HepG2 (cell line): Measurements from ENCODE around the gene ST8SIA4. TPM values are rescaled to one million over a fixed set of nuclear protein-coding genes. Genes with fewer than 3 reads are reported as not detected.

Source experiments
- ATAC-seq: fragments of 200-7000 bp; cut with Tn5 transposase; 3 replicates; pipeline ENCODE4 v1.9.1; 2020; ENCODE audit warnings: mild to moderate bottlenecking, moderate library complexity
- BruUV-seq: library from RNA; stranded (reverse); fragments of 400-500 nt; replicated peaks from 2 replicates; lab custom pipeline; 2021; lab: Mats Ljungman, UMichigan
- CTCF ChIA-PET: fragments of 300-600 bp; formaldehyde crosslinking; extraction: SDS; loops from one replicate; lab custom pipeline; 2021; ENCODE audit warnings: low total read pairs, inconsistent platforms, low intra/inter-chr PET ratio; lab: Yijun Ruan, JAX
- POLR2A ChIA-PET: fragments of 350-600 bp; sonication (Branson Sonifier 250); formaldehyde crosslinking; loops from one replicate; lab custom pipeline; 2020; ENCODE audit warnings: antibody characterized with exemption, inconsistent platforms; lab: Yijun Ruan, JAX
- DNase-seq: peaks from one replicate; pipeline ENCODE4 v3.0.0-alpha.2; 2015; ENCODE audit warnings: low spot score
- FAIRE-seq: peaks from 3 replicates; lab custom pipeline; 2011; peaks lifted over from hg19 to GRCh38; lab: Jason Lieb, UNC
- H2AFZ ChIP-seq: one replicate; pipeline ENCODE4 v1.6.1; 2011; ENCODE audit warnings: low read length, inconsistent platforms
- H3K27ac ChIP-seq: fragments of 300-600 bp; 3 replicates; pipeline ENCODE4 v1.8.0; 2011; ENCODE audit warnings: mixed run types, mild to moderate bottlenecking, mixed read lengths, low read length, inconsistent platforms; ENCODE audit not compliant: insufficient read depth; ENCODE audit errors: extremely low read length
- H3K27me3 ChIP-seq, 2 experiments: fragments of 200-600 bp in 1 of 2; 2 replicates in 1 of 2; 3 replicates in 1 of 2; pipeline versions ENCODE4 v1.6.0 to v1.8.0; 2011; ENCODE audit warnings: low read length in 2 of 2, mild to moderate bottlenecking in 2 of 2, moderate library complexity in 2 of 2, inconsistent platforms in 1 of 2; ENCODE audit not compliant: insufficient read depth in 2 of 2, control insufficient read depth in 1 of 2
- H3K36me3 ChIP-seq, 2 experiments: fragments of 200-600 bp in 1 of 2; replicated peaks in 1 of 2; 2 replicates in 1 of 2; 3 replicates in 1 of 2; pipeline versions ENCODE4 v1.5.1 to v1.8.0; 2011; ENCODE audit warnings: low read length in 2 of 2, inconsistent platforms in 1 of 2; ENCODE audit not compliant: insufficient read depth in 2 of 2, control insufficient read depth in 1 of 2
- H3K4me1 ChIP-seq: 2 replicates; pipeline ENCODE4 v1.5.1; 2012; ENCODE audit warnings: low read length, inconsistent platforms; ENCODE audit not compliant: insufficient read depth
- H3K4me2 ChIP-seq: 2 replicates; pipeline ENCODE4 v1.6.0; 2011; ENCODE audit warnings: low read depth, low read length, inconsistent platforms
- H3K4me3 ChIP-seq, 3 experiments: fragments of 200-600 bp in 1 of 3; sonication (generic), shearing (Covaris generic) in 1 of 3; replicated peaks in 1 of 3; 2 replicates each; pipeline ENCODE4 v1.5.1; 2011 to 2016; ENCODE audit warnings: low read length in 3 of 3, inconsistent platforms in 2 of 3, low read depth in 2 of 3, mild to moderate bottlenecking in 2 of 3, control low read depth in 1 of 3, mixed read lengths in 1 of 3; ENCODE audit not compliant: insufficient read depth in 1 of 3
- H3K79me2 ChIP-seq: one replicate; pipeline ENCODE4 v1.6.1; 2011; ENCODE audit warnings: low read length, inconsistent platforms; ENCODE audit not compliant: insufficient read depth
- H3K9ac ChIP-seq: 2 replicates; pipeline ENCODE4 v1.6.0; 2011; ENCODE audit warnings: mild to moderate bottlenecking, low read depth, low read length, inconsistent platforms; ENCODE audit not compliant: insufficient read depth
- H3K9me3 ChIP-seq: 2 replicates; pipeline ENCODE4 v1.5.1; 2012; ENCODE audit warnings: mild to moderate bottlenecking, low read length
- H4K20me1 ChIP-seq: 2 replicates; pipeline ENCODE4 v1.6.0; 2011; ENCODE audit warnings: inconsistent platforms, mild to moderate bottlenecking, low read length, moderate library complexity; ENCODE audit not compliant: insufficient read depth
- NFIB ChIP-seq: sonication (generic); formaldehyde crosslinking; IDR thresholded peaks from 2 replicates; pipeline ENCODE4 v1.9.0; 2021; ENCODE audit warnings: missing genetic modification reagents, mild to moderate bottlenecking, borderline replicate concordance
- NPAS2 ChIP-seq: sonication (generic); formaldehyde crosslinking; IDR thresholded peaks from 2 replicates; pipeline ENCODE4 v1.8.0; 2022; ENCODE audit warnings: mild to moderate bottlenecking, missing genetic modification reagents, borderline replicate concordance
- SP2 ChIP-seq: sonication (generic); formaldehyde crosslinking; IDR thresholded peaks from 2 replicates; pipeline ENCODE4 v1.5.1; 2020; ENCODE audit warnings: mild to moderate bottlenecking, missing genetic modification reagents
- TP53 ChIP-seq: sonication (generic); formaldehyde crosslinking; conservative IDR thresholded peaks from 2 replicates; pipeline ENCODE4 v1.4.0; 2020; ENCODE audit warnings: missing genetic modification reagents
- ZBTB34 ChIP-seq: sonication (generic); formaldehyde crosslinking; IDR thresholded peaks from 2 replicates; pipeline ENCODE4 v1.8.0; 2022; ENCODE audit warnings: mild to moderate bottlenecking, missing genetic modification reagents
- ZNF660 ChIP-seq: sonication (generic); formaldehyde crosslinking; IDR thresholded peaks from 2 replicates; pipeline ENCODE4 v1.5.1; 2020; ENCODE audit warnings: mild to moderate bottlenecking, low read depth, missing genetic modification reagents, borderline replicate concordance
- ZNF713 ChIP-seq: sonication (generic); formaldehyde crosslinking; IDR thresholded peaks from 2 replicates; pipeline ENCODE4 v1.4.0; 2020; ENCODE audit warnings: mild to moderate bottlenecking, missing genetic modification reagents
- ZNF724P ChIP-seq: sonication (generic); formaldehyde crosslinking; IDR thresholded peaks from 2 replicates; pipeline ENCODE4 v1.8.0; 2022; ENCODE audit warnings: missing genetic modification reagents, borderline replicate concordance
- WGBS: methylation state at CpG from one replicate; pipeline ENCODE4 v1.1.6; 2017; ENCODE audit warnings: low lambda C conversion rate; 5-methylcytosine and 5-hydroxymethylcytosine counted together
- in situ Hi-C: cut with HindIII; loops from 2 replicates; pipeline ENCODE4 v1.10.0; 2017; ENCODE audit warnings: low pct_unique_long_range_greater_than_20kb; ENCODE audit not compliant: extremely low pct_ligation_motif_present
- intact Hi-C: fragments of 100-400 bp; cut with micrococcal nuclease; formaldehyde crosslinking; loops from one replicate; pipeline ENCODE4 v1.10.0; 2022; ENCODE audit not compliant: unreplicated experiment
- polyA plus RNA-seq, 8 experiments: library from polyadenylated mRNA; depleted of rRNA in 3 of 8; stranded (reverse) in 7 of 8; unstranded in 1 of 8; fragments of >200 nt; fragmentation: Illumina TruSeq in 4 of 8; extraction: Trizol in 4 of 8; gene quantifications; 2 replicates each; pipeline versions ENCODE4 v1.2.1 to v1.2.3, GENCODE V29; 2011 to 2016; ENCODE audit warnings: low read depth in 4 of 8, missing spikeins in 1 of 8, mixed read lengths in 1 of 8; ENCODE audit not compliant: insufficient read depth in 1 of 8
- total RNA-seq, 5 experiments: library from RNA; depleted of rRNA; stranded (reverse); fragments of >200 nt; fragmentation: Illumina TruSeq; extraction: Trizol; gene quantifications; 2 replicates each; pipeline ENCODE4 v1.2.3, GENCODE V29; 2016; ENCODE audit warnings: low read depth in 1 of 5

ST8SIA4 gene
- total and polyA plus RNA-seq, 2 of the 13 experiments (the other 11 are each of a cell fraction or from before 2014, with no cell fraction given): not detected

GRCh38 chr5:100872408-100873190 lies 30.5 kb downstream of the ST8SIA4 start:
- Histone ChIP-seq H4K20me1 (no peaks in the 10 kb centered on the region), H3K79me2 (no peaks in the 10 kb centered on the region), H3K9me3 (no peaks in the 10 kb centered on the region), H3K9ac (no peak overlapping the region), H3K4me1 (no peaks in the 10 kb centered on the region), H3K27me3 (no peaks in the 10 kb centered on the region), H3K4me3 (no peak overlapping the region), H2AFZ (no peak overlapping the region), H3K27ac (no peak overlapping the region), H3K36me3 (no peaks in the 10 kb centered on the region), H3K4me2 (no peak overlapping the region)
- in situ Hi-C loops: no loop called here
- ATAC-seq (no peak), DNase-seq (no peak), FAIRE-seq (no peak)
- 0% methylated on average over 2 of the region's 2 CpGs for WGBS
- intact Hi-C loops: no loop called here
- ChIA-PET POLR2A (no interaction called here), CTCF (no interaction called here)
- BruUV-seq: no TSS peak
- TF ChIP-seq ZNF713 (CRISPR knock-in tag): no peak
- no peak for TF ChIP-seq ZBTB34
- TF ChIP-seq ZNF724P: no peak
- TF ChIP-seq TP53 (CRISPR knock-in tag): no peak
- TF ChIP-seq NPAS2: no peak
- no peak for TF ChIP-seq SP2
- no peak for TF ChIP-seq NFIB (CRISPR knock-in tag)
- no peak for TF ChIP-seq ZNF660 (CRISPR knock-in tag)
